NCI-H146 (cell line): ENCODE data around the gene NDUFB2.
A peak's percentile ranks its signal among the peaks of the same experiment; 100 is the strongest.
"Not testable (repeated sequence)": the region's sequence is repeated elsewhere in the genome, so short reads cannot be mapped to it uniquely, and the experiment has no call there.

Experiments used
- DNase-seq: peaks from one replicate; lab custom pipeline; 2025; lab: John Stamatoyannopoulos, UW

Gene NDUFB2

DNA sequence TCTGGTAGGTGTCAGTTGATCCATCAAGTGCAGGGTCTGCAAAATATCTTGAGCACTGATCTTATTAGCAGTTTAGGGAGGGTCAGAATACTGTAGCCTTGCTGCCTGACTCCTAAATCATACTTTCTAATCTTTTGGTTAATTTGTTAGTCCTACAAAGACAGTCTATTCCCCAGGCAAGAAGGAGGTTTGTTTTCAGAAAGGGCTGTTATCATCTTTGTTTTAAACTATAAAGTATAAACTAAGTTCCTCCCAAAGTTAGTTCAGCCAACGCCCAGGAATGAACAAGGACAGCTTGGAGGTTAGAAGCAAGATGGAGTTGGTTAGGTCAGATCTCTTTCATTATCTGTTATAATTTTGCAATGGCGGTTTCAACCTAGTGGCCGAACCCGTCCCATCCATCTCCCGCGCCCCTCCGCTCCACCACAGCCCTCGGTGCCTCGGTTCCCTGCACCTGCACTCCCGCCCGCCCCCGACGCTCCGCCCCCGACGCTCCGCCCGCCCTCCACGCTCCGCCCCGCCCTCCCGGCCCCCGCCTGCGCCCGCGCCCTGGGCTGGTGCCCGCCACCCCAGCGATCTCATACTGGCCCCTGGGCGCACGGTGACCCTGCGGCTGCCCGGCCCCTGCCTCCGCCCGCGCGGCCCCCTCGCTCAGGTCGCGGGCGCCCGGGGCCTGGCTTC is 24.0 kb upstream of the NDUFB2 start, which contains the start of gene ADCK2:
TSS of gene ADCK2 (plus strand) at position 564 of the 681 bp plus-strand sequence. CDS start 386 bp downstream, outside the sequence.
- DNase-seq: peak; percentile 66

DNA sequence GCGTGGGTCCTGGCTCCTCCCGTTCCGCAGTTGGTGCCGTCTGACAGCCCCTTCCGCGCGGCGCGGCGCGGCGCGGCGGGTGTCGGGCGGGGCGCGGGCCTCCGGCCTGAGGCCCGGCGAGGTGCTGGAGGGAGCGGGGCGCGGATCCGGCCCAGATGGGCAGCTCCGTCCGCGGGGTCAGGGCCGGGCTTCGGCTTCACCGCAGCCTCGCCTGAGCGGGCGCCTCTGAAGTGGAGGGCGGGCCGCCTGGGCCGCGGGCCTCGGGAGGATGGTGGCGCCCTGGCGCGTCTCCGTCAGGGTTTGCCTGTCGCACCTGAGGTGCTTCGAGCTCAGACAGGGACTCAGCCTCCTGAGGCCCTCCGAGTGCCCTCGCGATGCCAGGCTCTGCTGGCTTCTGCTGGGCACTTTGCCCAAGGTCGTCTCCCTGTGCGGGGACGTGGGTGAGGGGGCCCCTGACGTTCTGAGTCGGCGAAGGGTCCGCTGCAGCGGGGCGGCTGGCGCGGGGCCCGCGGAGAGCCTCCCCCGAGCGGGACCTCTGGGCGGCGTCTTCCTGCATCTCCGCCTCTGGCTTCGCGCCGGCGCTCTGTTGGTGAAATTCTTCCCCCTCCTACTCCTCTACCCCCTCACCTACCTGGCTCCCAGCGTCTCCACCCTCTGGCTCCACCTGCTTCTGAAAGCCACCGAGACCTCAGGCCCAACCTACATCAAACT is 23.3 kb upstream of the NDUFB2 start:
- peak; percentile 81 for DNase-seq

DNA sequence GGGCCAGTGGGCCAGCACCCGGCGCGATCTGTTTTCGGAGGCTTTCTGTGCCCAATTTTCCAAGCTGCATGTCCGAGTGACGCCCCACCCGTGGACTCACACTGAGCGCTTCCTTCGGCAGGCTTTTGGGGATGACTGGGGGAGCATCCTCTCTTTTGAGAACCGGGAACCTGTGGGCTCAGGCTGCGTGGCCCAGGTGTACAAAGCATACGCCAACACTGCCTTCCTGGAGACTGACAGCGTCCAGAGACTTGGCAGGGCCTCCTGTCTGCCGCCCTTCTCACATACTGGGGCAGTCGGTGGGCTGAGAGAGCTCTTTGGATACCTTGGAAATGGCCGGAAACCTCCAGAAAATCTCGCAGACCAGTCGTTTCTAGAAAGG is 22.7 kb upstream of the NDUFB2 start:
- peak; percentile 35 for DNase-seq

DNA sequence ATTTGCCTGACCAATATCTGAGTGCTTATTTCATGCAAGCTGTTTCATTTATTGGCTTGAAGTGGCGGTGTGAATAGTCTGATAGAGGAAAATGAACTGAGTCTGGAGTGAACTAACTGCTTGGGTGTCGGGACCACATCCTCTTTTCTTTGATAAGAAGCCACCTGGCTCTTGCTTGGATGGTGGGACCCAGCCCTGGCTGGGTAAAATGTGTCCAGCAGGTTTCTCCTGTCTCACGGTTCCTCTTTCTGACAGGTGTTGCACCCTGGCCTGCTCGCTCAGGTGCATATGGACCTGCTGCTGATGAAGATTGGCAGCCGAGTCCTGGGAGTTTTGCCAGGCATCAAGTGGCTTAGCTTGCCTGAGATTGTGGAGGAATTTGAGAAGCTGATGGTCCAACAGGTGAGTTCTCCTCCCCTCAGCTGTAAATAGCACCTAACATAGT is 22.1 kb upstream of the NDUFB2 start:
- DNase-seq: no peak

DNA sequence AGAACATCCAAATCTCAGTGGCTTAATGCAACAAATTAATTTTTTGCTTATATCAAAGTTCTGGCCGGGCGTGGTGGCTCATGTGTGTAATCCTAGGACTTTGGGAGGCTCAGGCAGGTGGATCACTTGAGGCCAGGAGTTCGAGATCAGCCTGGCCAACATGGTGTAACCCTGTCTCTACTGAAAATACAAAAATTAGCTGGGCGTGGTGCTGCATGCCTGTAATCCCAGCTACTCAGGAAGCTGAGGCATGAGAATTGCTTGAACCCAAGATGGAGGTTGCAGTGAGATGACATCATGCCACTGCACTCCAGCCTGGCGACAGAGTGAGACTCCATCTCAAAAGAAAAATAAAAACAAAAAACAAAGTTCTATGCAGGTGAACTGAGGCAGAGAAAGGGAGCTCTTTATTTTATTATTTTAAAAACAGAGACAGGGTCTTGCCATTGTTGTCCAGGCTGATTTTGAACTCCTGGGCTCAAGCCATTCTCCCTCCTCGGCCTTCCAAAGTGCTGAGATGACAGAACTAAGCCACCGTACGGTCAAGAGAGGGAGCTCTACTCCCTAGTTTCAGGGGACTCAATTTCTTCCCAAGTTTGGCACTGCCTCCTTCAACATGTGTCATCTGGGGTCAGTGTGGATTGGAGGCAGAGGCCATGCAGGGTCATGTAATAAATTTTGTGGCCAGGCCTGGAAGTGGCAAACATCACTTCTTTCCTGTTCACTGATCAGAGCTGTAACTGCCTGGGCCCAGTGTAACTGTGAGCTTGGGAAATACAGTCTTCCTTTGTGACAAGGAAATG is 21.4 kb upstream of the NDUFB2 start:
- peak; percentile 10 for DNase-seq

DNA sequence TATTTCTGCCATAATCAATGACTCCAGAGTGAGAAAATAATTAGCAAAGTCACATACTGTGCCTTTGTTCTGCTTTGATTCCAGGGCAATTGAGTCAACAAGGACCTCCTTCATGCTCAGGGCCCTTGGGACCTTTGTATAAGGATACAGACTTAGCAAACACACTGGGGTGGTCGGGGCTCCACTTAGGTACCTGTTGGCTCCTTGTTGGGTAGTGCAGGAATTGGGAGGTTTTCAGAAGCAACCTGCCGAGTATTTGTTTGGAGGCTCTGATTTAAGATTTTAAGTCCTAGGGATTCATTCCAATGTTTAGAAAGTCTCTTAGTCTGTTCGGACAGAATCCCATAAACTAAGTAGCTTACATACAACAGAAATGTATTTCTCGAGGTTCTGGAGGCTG is 20.8 kb upstream of the NDUFB2 start:
- DNase-seq: no peak

DNA sequence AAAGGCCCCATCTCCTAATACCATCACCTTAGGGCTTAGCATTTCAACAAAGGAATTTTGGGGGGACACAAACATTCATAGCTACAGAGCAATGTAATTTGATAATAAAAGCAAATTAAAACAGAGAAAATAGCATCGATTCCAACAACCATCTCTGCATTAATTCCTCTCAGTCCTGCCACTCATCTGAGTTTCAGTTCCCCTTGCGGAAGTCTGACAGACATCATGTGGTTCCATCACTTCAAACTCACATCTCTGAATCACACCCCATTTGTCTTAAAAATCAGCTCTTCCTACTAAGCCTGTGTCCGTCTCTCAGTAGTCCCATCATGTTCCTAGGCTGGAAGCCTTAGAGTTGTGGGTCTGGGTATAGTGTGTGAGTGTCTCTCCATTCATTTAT is 20.2 kb upstream of the NDUFB2 start:
- DNase-seq: no peak

DNA sequence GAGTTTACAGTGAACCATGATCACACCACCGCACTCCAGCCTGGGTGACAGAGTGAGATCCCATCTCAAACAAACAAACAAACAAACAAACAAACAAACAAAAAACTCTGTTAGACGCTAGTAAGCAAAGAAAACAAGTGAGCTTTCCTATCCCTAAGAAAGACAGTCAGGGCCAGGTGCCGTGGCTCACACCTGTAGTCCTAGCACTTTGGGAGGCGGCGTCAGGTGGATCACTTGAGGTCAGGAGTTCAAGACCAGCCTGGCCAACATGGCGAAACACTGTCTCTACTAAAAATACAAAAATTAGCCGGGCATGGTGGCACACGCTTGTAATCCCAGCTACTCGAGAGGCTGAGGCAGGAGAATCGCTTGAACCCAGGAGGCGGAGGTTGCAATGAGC is 19.6 kb upstream of the NDUFB2 start:
- not testable (repeated sequence) for DNase-seq

DNA sequence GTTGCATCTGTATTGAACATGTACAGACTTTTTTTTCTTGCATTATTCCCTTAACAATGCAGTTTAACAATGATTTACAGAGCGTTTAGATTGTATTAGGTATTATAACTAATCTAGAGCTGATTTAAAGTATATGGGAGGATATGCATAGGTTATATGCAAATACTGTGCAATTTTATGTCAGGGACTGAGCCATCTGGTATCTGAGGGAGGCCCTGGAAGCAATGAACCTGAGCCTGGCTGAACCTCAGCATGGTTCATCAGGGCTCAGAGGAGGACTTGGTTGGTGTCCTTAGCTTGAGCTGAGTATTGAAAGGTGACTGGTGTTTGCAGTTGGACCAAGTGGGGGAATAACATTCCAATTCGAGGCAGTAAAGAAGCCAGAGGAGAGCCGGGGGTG is 19.0 kb upstream of the NDUFB2 start:
- no peak for DNase-seq

DNA sequence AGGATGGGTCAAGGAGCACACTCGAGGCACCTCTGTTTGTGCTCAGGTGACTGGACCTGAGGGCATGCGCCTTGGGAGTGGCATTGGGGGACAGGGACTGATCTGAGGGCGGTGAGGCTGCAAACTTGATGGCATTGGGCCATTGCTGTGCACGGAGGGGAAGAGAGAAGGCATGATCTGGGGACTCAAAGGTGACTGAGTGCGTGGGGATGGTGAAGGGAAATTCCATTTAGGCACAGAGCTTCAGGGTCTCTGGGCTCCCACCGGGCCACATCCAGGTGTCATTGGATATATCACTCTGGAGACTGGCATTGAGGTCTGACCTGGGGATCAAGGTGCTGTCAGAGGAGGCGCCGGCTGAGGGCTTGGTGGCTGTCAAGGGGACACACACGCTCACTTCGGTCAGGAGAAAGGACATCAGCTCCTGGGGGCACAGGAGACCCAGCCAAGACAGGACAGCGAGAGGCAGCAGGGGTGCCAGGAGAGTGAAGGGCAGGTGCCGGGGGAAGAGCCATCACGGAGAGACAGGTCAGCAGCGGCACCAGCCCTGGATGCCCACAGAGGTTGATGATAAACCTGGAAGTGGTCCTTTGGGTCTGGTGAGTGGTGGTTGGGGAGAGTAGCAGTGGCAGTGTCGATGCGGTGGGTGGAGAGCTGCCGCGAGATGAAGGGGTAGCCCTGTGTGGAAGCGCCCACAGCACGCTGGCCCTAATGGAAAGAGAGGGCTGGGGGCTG is 18.3 kb upstream of the NDUFB2 start:
- no peak for DNase-seq

DNA sequence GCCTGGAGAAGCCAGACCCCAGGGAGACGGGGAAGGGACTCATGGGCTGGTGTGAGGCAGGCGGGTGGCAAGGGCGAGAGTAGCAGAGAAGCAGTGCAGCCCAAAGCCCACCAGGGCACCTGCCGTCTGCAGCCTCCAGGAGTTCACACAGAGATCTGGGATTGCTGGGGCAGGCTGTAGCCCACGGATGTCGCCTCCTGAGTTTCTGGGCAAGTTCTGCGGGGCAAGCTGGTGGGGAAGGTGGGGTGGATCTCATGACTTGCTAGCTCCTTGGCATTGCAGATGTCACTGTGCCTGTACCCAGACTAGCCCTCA is 17.7 kb upstream of the NDUFB2 start:
- DNase-seq: no peak

DNA sequence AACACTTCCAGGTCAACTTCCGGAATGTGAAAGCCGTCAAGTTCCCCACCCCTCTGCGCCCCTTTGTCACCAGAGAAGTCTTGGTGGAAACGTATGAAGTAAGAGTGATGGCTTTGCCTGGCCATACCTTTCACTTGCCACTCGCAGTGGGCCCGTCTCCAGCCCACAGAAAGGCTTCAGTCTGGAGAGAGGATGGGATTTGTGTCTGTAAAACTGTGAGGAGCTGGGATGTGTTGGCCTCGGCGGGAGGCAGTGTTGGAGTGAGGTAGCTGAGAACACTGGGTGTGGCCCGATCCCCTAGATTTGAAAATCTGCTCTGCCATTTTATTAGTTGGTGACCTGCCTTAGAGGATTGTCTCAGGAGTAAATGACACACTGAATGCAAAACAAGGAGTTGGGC is 17.3 kb upstream of the NDUFB2 start:
- no peak for DNase-seq

DNA sequence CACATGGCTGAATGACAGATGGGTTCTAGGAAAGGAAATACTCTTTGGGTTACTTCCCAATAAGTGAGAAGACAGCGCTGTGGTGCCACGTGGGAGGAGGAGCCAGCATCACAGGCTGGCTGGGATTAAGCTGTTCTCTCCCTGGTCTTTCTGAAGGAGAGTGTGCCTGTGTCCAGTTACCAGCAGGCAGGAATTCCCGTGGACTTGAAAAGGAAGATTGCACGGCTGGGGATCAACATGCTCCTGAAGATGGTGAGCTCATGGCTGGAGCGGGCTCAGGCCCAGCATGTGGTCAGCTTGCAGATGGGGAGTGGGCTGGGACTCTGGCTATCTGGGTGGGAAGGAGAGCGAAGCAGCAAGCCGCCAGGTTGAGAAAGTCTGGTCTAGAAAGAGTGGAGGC is 15.6 kb upstream of the NDUFB2 start:
- no peak for DNase-seq

DNA sequence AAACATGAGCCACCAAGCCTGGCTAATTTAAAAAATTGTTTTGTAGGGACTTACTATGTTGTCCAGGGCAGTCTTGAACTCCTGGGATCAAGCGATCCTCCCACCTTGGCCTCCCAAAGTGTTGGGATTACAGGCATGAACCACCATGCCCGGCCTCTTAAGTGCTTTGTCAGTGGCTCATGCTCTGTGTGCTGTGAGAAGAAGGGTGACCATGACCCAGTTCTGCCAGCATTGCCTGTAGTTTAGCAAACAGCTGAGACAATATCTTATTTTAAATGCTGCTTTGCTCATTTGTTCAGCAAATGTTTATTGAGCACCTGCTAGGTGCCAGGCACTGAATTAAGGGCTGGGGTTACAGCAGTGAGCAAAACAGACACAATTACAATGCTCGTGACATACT is 14.7 kb upstream of the NDUFB2 start:
- no peak for DNase-seq

DNA sequence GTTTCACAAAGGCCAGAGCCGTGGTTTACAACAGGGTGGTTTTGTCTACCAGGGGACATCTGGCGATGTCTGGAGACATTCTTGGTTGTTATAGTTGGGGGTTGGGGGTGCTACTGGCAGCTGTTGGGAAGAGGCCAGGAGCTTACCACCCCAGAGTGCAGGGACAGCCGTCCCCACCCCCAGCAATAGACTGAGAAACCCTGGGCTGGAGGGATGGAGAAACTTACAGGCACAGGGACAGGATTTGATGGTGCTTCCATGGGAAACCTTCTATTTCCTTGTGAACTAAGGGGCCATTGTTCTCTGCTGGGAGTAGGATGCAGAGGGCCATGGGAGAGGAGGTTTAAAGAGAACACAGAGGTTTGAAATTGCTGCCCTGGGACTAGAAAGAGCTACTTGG is 12.9 kb upstream of the NDUFB2 start:
- DNase-seq: no peak

DNA sequence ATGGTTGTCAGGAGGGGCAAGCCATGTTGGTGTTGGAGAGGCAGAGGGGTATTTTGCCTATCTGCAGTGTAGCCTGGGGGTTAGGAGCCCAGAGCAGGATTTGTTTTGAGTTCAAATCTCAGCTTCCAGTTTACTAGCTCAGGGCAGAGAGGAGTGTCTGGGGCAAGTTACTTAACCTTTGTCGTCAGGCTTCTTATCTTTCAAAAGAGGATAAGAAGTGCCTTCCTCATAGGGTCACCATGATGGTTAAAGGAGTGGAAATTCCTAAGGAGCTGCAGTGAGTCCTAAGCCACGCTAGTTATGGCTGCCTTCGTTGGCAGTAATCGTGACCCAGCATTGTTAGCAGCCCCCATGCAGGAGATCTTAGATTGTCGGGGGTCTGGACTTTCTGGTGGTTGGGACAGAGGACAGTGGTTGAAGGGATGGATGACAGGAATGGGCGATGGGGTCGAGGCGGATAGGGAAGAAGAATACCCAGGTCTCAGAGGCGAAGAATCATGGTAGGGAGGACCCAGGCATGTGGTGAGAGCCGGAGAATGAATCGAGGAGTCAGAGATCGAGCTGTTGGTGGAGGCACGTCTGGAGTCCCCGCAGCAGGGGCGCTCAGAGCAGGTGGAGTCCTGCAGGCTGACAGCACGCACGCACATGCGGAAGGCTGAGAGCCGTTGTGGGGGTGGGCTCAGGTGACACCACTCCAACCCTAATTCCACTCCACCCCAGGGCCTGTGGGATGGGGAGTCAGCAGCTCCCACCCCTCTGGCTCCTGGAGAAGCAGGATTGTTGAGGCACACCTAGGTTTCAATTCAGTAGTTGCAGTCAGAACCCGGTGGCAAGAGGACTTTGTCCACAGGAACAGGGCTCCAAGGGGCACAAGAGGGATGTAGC is 12.2 kb upstream of the NDUFB2 start:
- no peak for DNase-seq

DNA sequence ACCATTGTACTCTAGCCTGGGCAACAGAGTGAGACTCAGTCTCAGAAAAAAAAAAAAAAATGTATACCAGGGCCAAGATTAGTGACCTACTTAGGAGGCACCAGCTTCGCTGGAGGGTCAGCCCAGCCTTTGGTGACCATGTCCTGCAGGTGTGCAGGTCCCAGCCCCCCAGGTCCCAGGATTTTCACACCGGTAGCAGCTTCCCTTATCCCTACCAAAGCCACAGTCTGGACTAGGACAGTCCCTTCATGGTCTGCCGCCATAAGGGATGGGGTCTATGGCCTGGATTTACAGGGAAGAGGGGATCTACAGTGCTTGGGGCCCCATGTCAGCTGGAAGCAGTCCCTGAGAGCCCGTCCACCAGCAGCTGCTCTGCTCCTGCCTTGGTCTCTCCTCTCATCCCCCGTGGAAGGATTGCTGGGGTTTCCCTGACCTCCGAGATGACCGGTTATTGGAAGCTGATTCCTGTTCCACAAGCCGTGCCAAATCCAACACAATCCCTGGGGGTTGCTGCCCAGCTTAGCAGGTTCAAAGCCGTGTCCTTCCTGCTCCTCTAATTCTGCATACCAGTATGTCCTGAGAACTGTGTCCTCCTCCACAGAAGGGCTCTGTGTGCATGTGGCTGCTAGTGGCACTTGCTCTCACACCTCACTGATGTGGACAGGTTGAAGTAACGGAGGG is 11.0 kb upstream of the NDUFB2 start:
- no peak for DNase-seq

DNA sequence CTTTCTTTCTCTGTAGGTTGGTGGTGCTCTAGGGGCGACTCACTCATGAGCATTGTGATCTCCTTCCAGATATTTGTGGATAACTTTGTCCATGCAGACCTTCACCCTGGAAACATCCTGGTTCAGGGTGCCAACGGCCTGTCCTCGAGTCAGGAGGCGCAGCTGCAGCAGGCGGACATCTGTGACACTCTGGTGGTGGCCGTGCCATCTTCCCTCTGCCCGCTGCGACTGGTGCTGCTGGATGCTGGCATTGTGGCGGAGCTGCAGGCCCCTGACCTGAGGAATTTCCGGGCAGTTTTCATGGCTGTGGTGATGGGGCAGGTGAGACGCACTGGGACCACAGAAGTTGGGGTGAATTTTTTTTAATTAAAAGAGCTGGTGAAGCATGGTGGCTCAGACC is 9.6 kb upstream of the NDUFB2 start:
- no peak for DNase-seq

DNA sequence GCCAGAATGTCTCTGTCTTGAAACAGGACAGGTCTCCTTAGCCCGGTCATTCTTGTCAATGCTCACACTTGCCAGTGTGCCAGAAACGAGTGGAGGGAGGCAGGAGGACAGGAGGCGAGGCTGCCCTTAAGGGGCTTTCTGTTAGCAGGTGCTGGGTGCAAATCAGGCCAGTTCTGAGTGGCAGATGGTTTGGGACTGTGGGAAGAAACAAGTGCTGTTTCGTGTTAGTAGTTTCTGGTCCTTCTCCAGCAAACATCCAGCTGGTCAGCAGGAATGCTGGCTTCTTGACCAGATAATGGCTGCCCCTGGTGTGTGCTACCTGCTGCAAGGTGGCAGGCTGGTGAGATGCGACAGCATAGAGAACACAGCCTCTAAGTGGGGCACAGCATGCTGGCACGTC is 8.2 kb upstream of the NDUFB2 start:
- DNase-seq: no peak

DNA sequence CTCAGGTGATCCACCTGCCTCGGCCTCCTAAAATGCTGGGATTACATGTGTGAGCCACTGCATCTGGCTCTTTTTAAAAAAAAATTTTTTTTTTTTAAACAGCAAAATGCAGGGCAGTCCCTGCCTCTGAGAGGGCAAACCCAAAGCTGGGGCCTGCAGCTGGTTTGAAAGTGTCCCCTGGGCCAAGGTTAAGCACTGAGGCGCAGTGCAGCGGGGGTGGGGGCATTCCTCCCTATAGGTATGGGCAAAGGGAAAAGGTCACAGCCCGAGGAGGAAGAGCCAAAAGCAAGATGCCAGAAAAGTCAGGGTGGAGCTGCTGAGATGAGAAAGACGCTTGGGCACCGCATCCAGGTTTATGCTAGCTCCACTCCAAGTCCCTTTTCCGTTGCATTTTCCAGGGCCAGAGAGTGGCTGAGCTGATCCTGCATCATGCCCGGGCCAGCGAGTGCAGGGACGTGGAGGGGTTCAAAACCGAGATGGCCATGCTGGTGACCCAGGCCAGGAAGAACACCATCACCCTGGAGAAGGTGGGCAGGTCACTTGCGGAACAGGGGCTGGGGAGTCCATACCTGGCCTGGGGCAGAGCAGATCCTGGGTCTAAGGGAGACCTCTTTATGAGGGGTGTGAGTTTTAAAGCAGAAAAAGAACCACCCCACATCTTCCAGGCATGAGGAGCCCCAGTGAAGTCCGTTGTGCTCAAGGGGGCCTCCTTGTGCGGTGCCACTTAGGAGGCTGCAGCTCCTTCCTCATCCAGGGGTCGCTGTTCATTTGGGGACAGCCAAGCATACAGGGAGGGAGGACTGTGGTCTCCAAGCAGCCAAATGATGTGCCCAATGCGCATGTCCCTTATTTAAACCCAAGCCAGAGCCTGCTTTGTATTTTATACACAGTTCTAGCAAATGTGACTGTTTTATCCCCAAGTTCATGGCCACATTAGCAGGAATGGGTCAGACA is 7.0 kb upstream of the NDUFB2 start:
- no peak for DNase-seq
